HEK293 (cell line): ENCODE results near the gene KLK2.

Experiments used
- HOXA7 ChIP-seq: sonication (generic); formaldehyde crosslinking; IDR thresholded peaks from 2 replicates; pipeline ENCODE4 v1.8.1; 2022; ENCODE audit warnings: missing genetic modification reagents, borderline replicate concordance
- KLF9 ChIP-seq: fragments of 450-650 bp; formaldehyde crosslinking; IDR thresholded peaks from 2 replicates; pipeline ENCODE4 v1.5.1; 2016; ENCODE audit warnings: missing biosample characterization, missing genetic modification characterization, low read depth
- PATZ1 ChIP-seq: fragments of 450-650 bp; formaldehyde crosslinking; IDR thresholded peaks from 2 replicates; pipeline ENCODE4 v1.5.1; 2016; ENCODE audit warnings: missing biosample characterization, missing genetic modification characterization
- ZBTB1 ChIP-seq: fragments of 450-650 bp; formaldehyde crosslinking; IDR thresholded peaks from 2 replicates; pipeline ENCODE4 v1.5.1; 2016; ENCODE audit warnings: missing biosample characterization, missing genetic modification characterization
- ZBTB11 ChIP-seq: fragments of 450-650 bp; formaldehyde crosslinking; conservative IDR thresholded peaks from 2 replicates; pipeline ENCODE4 v1.5.1; 2016; ENCODE audit warnings: low read depth, missing biosample characterization, missing genetic modification characterization
- ZBTB17 ChIP-seq: fragments of 450-650 bp; formaldehyde crosslinking; IDR thresholded peaks from 2 replicates; pipeline ENCODE4 v1.5.1; 2016; ENCODE audit warnings: missing biosample characterization, missing genetic modification characterization
- ZEB2 ChIP-seq: fragments of 450-650 bp; formaldehyde crosslinking; IDR thresholded peaks from 2 replicates; pipeline ENCODE4 v1.5.1; 2016; ENCODE audit warnings: missing biosample characterization, missing genetic modification characterization
- ZNF155 ChIP-seq: fragments of 450-650 bp; formaldehyde crosslinking; IDR thresholded peaks from 2 replicates; pipeline ENCODE4 v1.5.1; 2016; ENCODE audit warnings: missing biosample characterization, missing genetic modification characterization
- ZNF302 ChIP-seq: fragments of 450-650 bp; formaldehyde crosslinking; IDR thresholded peaks from 2 replicates; pipeline ENCODE4 v1.5.1; 2016; ENCODE audit warnings: missing biosample characterization, missing genetic modification characterization, low read depth
- ZNF629 ChIP-seq: fragments of 450-650 bp; formaldehyde crosslinking; IDR thresholded peaks from 2 replicates; pipeline ENCODE4 v1.5.1; 2017; ENCODE audit warnings: missing biosample characterization, missing genetic modification characterization
- TF ChIP-seq, protein P1 (sequence below): fragments of 450-650 bp; formaldehyde crosslinking; IDR thresholded peaks from 2 replicates; pipeline ENCODE4 v1.5.1; 2016; ENCODE audit warnings: missing biosample characterization, missing genetic modification characterization
- TF ChIP-seq, protein P2 (sequence below): fragments of 450-650 bp; formaldehyde crosslinking; IDR thresholded peaks from 2 replicates; pipeline ENCODE4 v1.5.1; 2016; ENCODE audit warnings: missing biosample characterization, missing genetic modification characterization

DNA sequence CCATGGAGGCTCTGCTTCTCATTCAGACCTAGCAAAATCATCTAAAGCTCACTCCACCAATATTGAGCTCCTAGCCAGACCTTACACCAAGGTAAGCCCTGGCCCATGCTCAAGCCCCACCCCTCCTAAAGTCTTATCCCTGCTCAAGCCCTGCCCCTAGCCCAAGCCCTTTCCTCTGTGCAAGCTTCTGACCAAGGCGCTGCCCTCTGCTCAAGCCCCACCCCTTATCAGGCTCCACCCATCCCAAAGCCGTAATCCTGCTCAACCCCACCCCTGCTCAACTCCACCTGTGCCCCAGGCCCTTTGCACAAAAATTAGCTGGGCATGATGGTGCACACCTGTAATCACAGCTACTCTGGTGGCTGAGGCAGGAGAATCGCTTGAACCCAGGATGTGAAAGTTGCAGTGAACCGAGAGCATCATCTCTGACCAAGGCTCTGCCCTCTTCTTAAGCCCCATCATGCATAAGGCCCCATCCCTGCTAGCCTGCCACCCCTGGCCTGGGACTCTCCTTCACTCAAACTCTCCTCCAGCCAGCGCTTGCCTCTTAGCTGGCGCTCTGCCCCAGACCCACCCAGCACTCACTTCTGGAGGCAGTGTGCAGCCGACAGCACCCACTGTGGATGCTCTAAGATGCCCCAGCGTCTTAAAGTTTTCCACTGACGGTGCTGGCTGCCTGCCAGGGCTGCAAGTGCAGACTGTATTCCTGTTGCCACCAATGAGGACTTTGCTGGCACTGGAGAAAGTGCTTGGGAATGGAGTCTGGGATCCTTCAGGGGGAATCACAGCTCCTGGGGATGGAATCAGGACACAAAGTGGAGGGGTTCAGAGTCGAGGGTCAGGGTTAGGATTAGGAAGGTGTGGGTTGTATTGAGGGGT lies 21.5 kb downstream of the KLK2 start:
- TF ChIP-seq, protein P1, sequence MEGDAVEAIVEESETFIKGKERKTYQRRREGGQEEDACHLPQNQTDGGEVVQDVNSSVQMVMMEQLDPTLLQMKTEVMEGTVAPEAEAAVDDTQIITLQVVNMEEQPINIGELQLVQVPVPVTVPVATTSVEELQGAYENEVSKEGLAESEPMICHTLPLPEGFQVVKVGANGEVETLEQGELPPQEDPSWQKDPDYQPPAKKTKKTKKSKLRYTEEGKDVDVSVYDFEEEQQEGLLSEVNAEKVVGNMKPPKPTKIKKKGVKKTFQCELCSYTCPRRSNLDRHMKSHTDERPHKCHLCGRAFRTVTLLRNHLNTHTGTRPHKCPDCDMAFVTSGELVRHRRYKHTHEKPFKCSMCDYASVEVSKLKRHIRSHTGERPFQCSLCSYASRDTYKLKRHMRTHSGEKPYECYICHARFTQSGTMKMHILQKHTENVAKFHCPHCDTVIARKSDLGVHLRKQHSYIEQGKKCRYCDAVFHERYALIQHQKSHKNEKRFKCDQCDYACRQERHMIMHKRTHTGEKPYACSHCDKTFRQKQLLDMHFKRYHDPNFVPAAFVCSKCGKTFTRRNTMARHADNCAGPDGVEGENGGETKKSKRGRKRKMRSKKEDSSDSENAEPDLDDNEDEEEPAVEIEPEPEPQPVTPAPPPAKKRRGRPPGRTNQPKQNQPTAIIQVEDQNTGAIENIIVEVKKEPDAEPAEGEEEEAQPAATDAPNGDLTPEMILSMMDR, result no peak
- TF ChIP-seq ZBTB17 (no peak), ZBTB11 (no peak), PATZ1 (no peak), HOXA7 (CRISPR knock-in tag) (no peak), ZBTB1 (no peak), ZNF155 (tag by site-specific recombination) (no peak), ZEB2 (no peak), ZNF302 (tag by site-specific recombination) (no peak), ZNF629 (no peak), KLF9 (no peak)
- TF ChIP-seq, protein P2, sequence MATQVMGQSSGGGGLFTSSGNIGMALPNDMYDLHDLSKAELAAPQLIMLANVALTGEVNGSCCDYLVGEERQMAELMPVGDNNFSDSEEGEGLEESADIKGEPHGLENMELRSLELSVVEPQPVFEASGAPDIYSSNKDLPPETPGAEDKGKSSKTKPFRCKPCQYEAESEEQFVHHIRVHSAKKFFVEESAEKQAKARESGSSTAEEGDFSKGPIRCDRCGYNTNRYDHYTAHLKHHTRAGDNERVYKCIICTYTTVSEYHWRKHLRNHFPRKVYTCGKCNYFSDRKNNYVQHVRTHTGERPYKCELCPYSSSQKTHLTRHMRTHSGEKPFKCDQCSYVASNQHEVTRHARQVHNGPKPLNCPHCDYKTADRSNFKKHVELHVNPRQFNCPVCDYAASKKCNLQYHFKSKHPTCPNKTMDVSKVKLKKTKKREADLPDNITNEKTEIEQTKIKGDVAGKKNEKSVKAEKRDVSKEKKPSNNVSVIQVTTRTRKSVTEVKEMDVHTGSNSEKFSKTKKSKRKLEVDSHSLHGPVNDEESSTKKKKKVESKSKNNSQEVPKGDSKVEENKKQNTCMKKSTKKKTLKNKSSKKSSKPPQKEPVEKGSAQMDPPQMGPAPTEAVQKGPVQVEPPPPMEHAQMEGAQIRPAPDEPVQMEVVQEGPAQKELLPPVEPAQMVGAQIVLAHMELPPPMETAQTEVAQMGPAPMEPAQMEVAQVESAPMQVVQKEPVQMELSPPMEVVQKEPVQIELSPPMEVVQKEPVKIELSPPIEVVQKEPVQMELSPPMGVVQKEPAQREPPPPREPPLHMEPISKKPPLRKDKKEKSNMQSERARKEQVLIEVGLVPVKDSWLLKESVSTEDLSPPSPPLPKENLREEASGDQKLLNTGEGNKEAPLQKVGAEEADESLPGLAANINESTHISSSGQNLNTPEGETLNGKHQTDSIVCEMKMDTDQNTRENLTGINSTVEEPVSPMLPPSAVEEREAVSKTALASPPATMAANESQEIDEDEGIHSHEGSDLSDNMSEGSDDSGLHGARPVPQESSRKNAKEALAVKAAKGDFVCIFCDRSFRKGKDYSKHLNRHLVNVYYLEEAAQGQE, result no peak
